OCI-LY7 (cell line): ENCODE results near the gene SPDL1. TPM values are rescaled to one million over a fixed set of nuclear protein-coding genes. Genes with fewer than 3 reads are reported as not detected.

Experiments
- BruUV-seq: library from RNA; stranded (reverse); fragments of 400-500 nt; replicated peaks from 2 replicates; lab custom pipeline; 2021; lab: Mats Ljungman, UMichigan
- CTCF ChIA-PET: fragments of 300-600 bp; sonication (Branson Sonifier 250); formaldehyde crosslinking; loops from one replicate; lab custom pipeline; 2022; ENCODE audit warnings: antibody characterized with exemption; ENCODE audit not compliant: unreplicated experiment; lab: Charles Lee
- POLR2A ChIA-PET: fragments of 300-600 bp; sonication (Branson Sonifier 250); formaldehyde crosslinking; loops from one replicate; lab custom pipeline; 2022; ENCODE audit warnings: antibody characterized with exemption; lab: Charles Lee
- DNase-seq: peaks from one replicate; pipeline ENCODE4 v3.0.0-alpha.2; 2015; ENCODE audit warnings: low spot score
- H2AFZ ChIP-seq: fragments of 200-600 bp; sonication (generic), shearing (Covaris generic); 2 replicates; pipeline ENCODE4 v1.6.1; 2014; ENCODE audit warnings: mild to moderate bottlenecking, antibody characterized with exemption, low read length, moderate library complexity
- H3K27ac ChIP-seq: fragments of 200-600 bp; sonication (generic); 2 replicates; pipeline ENCODE4 v1.5.1; 2014; ENCODE audit warnings: mixed run types, low read depth, mild to moderate bottlenecking, moderate library complexity, low read length, inconsistent platforms; ENCODE audit not compliant: poor library complexity, severe bottlenecking
- H3K36me3 ChIP-seq: fragments of 200-600 bp; sonication (generic); 2 replicates; pipeline ENCODE4 v1.6.1; 2014; ENCODE audit warnings: mild to moderate bottlenecking, antibody characterized with exemption, low read length, moderate library complexity, mixed read lengths; ENCODE audit not compliant: insufficient read depth
- H3K4me1 ChIP-seq: fragments of 200-600 bp; sonication (generic); 2 replicates; pipeline ENCODE4 v1.5.1; 2014; ENCODE audit warnings: mild to moderate bottlenecking, low read length; ENCODE audit not compliant: insufficient read depth, poor library complexity, severe bottlenecking
- H3K4me2 ChIP-seq: fragments of 200-600 bp; sonication (generic); 2 replicates; pipeline ENCODE4 v1.6.1; 2014; ENCODE audit warnings: mild to moderate bottlenecking, low read length
- H3K4me3 ChIP-seq: fragments of 200-600 bp; sonication (generic); 2 replicates; pipeline ENCODE4 v1.5.1; 2014; ENCODE audit warnings: mild to moderate bottlenecking, low read depth, low read length; ENCODE audit not compliant: poor library complexity, severe bottlenecking
- H3K79me2 ChIP-seq: fragments of 200-600 bp; sonication (generic); 2 replicates; pipeline ENCODE4 v1.6.1; 2016; ENCODE audit warnings: low read depth, mild to moderate bottlenecking, low read length, moderate library complexity, mixed read lengths; ENCODE audit not compliant: insufficient read depth
- H3K9me2 ChIP-seq: fragments of 200-600 bp; sonication (generic); 2 replicates; pipeline ENCODE4 v1.6.1; 2016; ENCODE audit warnings: mild to moderate bottlenecking, low read length, mixed read lengths; ENCODE audit not compliant: insufficient read depth
- H3K9me3 ChIP-seq: fragments of 200-600 bp; sonication (generic); 2 replicates; pipeline ENCODE4 v1.6.1; 2014; ENCODE audit warnings: mild to moderate bottlenecking, mixed run types, low read length, mixed read lengths
- H4K20me1 ChIP-seq: fragments of 200-600 bp; sonication (generic); 2 replicates; pipeline ENCODE4 v1.6.1; 2014; ENCODE audit warnings: mild to moderate bottlenecking, antibody characterized with exemption, low read length, moderate library complexity, mixed read lengths; ENCODE audit not compliant: insufficient read depth
- EZH2phosphoT487 ChIP-seq: fragments of 200-600 bp; sonication (generic); IDR thresholded peaks from 2 replicates; pipeline ENCODE4 v1.6.1; 2018; ENCODE audit warnings: low read depth, borderline replicate concordance, mild to moderate bottlenecking, mixed run types, antibody characterized with exemption, low read length, moderate library complexity, mixed read lengths
- intact Hi-C: fragments of 100-400 bp; cut with micrococcal nuclease; formaldehyde crosslinking; loops from one replicate; pipeline ENCODE4 v1.10.0; 2022; ENCODE audit not compliant: unreplicated experiment
- total RNA-seq, 2 experiments: library from RNA; depleted of rRNA in 1 of 2; stranded (reverse); fragments of >200 nt in 1 of 2; shearing (Covaris generic) in 1 of 2; gene quantifications; 2 replicates each; pipeline ENCODE4 v1.2.3, GENCODE V29; 2014 to 2022
- TF ChIP-seq, protein P1 (sequence below): fragments of 200-600 bp; sonication (generic); conservative IDR thresholded peaks from 2 replicates; pipeline ENCODE4 v1.5.1; 2014; ENCODE audit warnings: mild to moderate bottlenecking, antibody characterized with exemption, low read length, moderate library complexity, mixed read lengths

SPDL1 gene
- total RNA-seq, 2 experiments from 2014 or later = 27.4 to 65.9 TPM

DNA sequence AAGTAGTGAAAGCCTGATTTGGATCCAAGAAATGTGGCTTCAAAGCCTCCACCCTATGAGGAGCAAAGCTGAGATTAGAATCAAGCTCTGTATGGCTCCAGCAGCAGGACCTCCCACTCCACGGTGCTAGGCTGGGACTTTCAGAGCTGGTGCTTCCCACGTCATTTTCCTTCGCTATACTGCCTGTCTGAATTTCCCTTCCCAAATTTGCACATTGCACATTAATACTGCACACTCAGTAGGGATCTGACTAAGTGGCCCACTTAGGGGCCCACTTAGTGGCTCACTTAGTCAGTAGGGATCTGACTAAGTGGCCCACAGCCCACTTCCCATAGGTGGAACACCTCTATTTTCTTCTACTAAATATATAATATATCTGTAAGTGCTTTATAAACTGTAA is 14.1 kb upstream of the SPDL1 start:
- Histone ChIP-seq H3K79me2 (no peaks in the 10 kb centered on the region), H3K9me2 (no peaks in the 10 kb centered on the region), H3K27ac (no peak overlapping the region), H4K20me1 (no peaks in the 10 kb centered on the region), H3K4me2 (no peak overlapping the region), H3K36me3 (no peaks in the 10 kb centered on the region), H3K4me1 (no peaks in the 10 kb centered on the region), H2AFZ (no peak overlapping the region), H3K4me3 (no peak overlapping the region), H3K9me3 (no peaks in the 10 kb centered on the region)
- DNase-seq = no peak
- CTCF ChIA-PET = no interaction called here
- TF ChIP-seq, protein P1, sequence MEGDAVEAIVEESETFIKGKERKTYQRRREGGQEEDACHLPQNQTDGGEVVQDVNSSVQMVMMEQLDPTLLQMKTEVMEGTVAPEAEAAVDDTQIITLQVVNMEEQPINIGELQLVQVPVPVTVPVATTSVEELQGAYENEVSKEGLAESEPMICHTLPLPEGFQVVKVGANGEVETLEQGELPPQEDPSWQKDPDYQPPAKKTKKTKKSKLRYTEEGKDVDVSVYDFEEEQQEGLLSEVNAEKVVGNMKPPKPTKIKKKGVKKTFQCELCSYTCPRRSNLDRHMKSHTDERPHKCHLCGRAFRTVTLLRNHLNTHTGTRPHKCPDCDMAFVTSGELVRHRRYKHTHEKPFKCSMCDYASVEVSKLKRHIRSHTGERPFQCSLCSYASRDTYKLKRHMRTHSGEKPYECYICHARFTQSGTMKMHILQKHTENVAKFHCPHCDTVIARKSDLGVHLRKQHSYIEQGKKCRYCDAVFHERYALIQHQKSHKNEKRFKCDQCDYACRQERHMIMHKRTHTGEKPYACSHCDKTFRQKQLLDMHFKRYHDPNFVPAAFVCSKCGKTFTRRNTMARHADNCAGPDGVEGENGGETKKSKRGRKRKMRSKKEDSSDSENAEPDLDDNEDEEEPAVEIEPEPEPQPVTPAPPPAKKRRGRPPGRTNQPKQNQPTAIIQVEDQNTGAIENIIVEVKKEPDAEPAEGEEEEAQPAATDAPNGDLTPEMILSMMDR = no peak
- no peak for TF ChIP-seq EZH2phosphoT487
- POLR2A ChIA-PET = interaction anchor here (0.7 to 1.9 kb wide), 2 partner anchors 12 to 14 kb away, joined by 3 to 4 read pairs; partner anchors contain the start of gene SPDL1
- BruUV-seq = no TSS peak
- intact Hi-C loops = no loop called here

- ChIA-PET POLR2A (interaction anchor here (0.6 kb wide), 1 partner anchor 400 kb away, joined by 3 read pairs; no protein-coding TSS in a partner anchor), CTCF (no interaction called here)
- H3K4me3 ChIP-seq = no peak overlapping the region
- no peak for TF ChIP-seq EZH2phosphoT487
- TF ChIP-seq, protein P1 = no peak
- no peak overlapping the region for H2AFZ ChIP-seq
- intact Hi-C loops = no loop called here
- no peaks in the 10 kb centered on the region for H3K9me3 ChIP-seq
- H3K36me3 ChIP-seq = no peaks in the 10 kb centered on the region
- no peak overlapping the region for H3K4me2 ChIP-seq
- no peaks in the 10 kb centered on the region for H3K79me2 ChIP-seq
- BruUV-seq = no TSS peak
- no peaks in the 10 kb centered on the region for H3K9me2 ChIP-seq
- no peak overlapping the region for H3K27ac ChIP-seq
- no peaks in the 10 kb centered on the region for H3K4me1 ChIP-seq
- no peaks in the 10 kb centered on the region for H4K20me1 ChIP-seq
- no peak for DNase-seq
These were observed 12.2 kb upstream of the SPDL1 start for GRCh38 chr5:169571355-169571754.

GRCh38 chr5:169574134-169574646 is 9.4 kb upstream of the SPDL1 start:
- H3K36me3 ChIP-seq = no peaks in the 10 kb centered on the region
- no peaks in the 10 kb centered on the region for H3K9me3 ChIP-seq
- H3K4me2 ChIP-seq = no peak overlapping the region
- H3K9me2 ChIP-seq = no peaks in the 10 kb centered on the region
- DNase-seq = no peak
- H3K79me2 ChIP-seq = no peaks in the 10 kb centered on the region
- POLR2A ChIA-PET = no interaction called here
- no peak overlapping the region for H2AFZ ChIP-seq
- BruUV-seq = no TSS peak
- intact Hi-C loops = no loop called here
- CTCF ChIA-PET = no interaction called here
- no peaks in the 10 kb centered on the region for H4K20me1 ChIP-seq
- no peak for TF ChIP-seq EZH2phosphoT487
- TF ChIP-seq, protein P1 = no peak
- H3K27ac ChIP-seq = no peak overlapping the region
- no peak overlapping the region for H3K4me3 ChIP-seq
- no peaks in the 10 kb centered on the region for H3K4me1 ChIP-seq
